Neuronal stem cell (in vitro differentiated cells): Measurements from ENCODE around the gene HIPK3.
"Not testable (repeated sequence)": the region's sequence is repeated elsewhere in the genome, so short reads cannot be mapped to it uniquely, and the experiment has no call there.

Experiments used
- DNase-seq: peaks from one replicate; pipeline ENCODE4 v3.0.0-alpha.2; 2013; ENCODE audit warnings: low spot score
- H2AFZ ChIP-seq: one replicate; pipeline ENCODE4 v1.6.1; 2013; ENCODE audit warnings: mild to moderate bottlenecking, low read length, inconsistent platforms
- H2AK5ac ChIP-seq: 2 replicates; pipeline ENCODE4 v1.6.1; 2013; ENCODE audit warnings: low read depth, mild to moderate bottlenecking, inconsistent platforms, low read length, moderate library complexity, mixed read lengths
- H2BK120ac ChIP-seq: 2 replicates; pipeline ENCODE4 v1.6.1; 2013; ENCODE audit warnings: low read depth, mild to moderate bottlenecking, inconsistent platforms, low read length, moderate library complexity, mixed read lengths
- H2BK12ac ChIP-seq: one replicate; pipeline ENCODE4 v1.6.1; 2013; ENCODE audit warnings: low read length, inconsistent platforms
- H2BK15ac ChIP-seq: 2 replicates; pipeline ENCODE4 v1.6.1; 2013; ENCODE audit warnings: mild to moderate bottlenecking, low read length, inconsistent platforms, mixed read lengths
- H2BK5ac ChIP-seq: one replicate; pipeline ENCODE4 v1.6.1; 2013; ENCODE audit warnings: inconsistent platforms, mild to moderate bottlenecking, low read length, moderate library complexity
- H3K14ac ChIP-seq: one replicate; pipeline ENCODE4 v1.6.1; 2013; ENCODE audit warnings: low read length, inconsistent platforms
- H3K18ac ChIP-seq: 2 replicates; pipeline ENCODE4 v1.6.1; 2013; ENCODE audit warnings: low read length, inconsistent platforms
- H3K23ac ChIP-seq: 2 replicates; pipeline ENCODE4 v1.6.1; 2013; ENCODE audit warnings: low read depth, mild to moderate bottlenecking, mixed read lengths, low read length, inconsistent platforms; ENCODE audit not compliant: poor library complexity
- H3K27ac ChIP-seq: replicated peaks from 3 replicates; pipeline ENCODE4 v1.5.1; 2013; ENCODE audit warnings: low read length, inconsistent platforms
- H3K27me3 ChIP-seq, 3 experiments: 2 replicates each; pipeline ENCODE4 v1.6.1; 2013; ENCODE audit warnings: low read length in 3 of 3, mild to moderate bottlenecking in 2 of 3, inconsistent platforms in 1 of 3, low read depth in 1 of 3, mixed read lengths in 1 of 3, moderate library complexity in 1 of 3; ENCODE audit not compliant: control insufficient read depth in 3 of 3, insufficient read depth in 3 of 3
- H3K36me3 ChIP-seq, 2 donors: replicated peaks in 1 of 2; 2 replicates each; pipeline ENCODE4 v1.6.1; 2013; ENCODE audit warnings: low read length in 2 of 2; ENCODE audit not compliant: control insufficient read depth in 2 of 2, insufficient read depth in 2 of 2
- H3K4ac ChIP-seq: 2 replicates; pipeline ENCODE4 v1.6.1; 2013; ENCODE audit warnings: inconsistent platforms, mild to moderate bottlenecking, low read length, moderate library complexity
- H3K4me1 ChIP-seq, 2 donors: 1 replicate in 1 of 2; 2 replicates in 1 of 2; pipeline ENCODE4 v1.6.1; 2013; ENCODE audit warnings: low read length in 2 of 2, low read depth in 1 of 2; ENCODE audit not compliant: control insufficient read depth in 2 of 2, insufficient read depth in 1 of 2
- H3K4me2 ChIP-seq: one replicate; pipeline ENCODE4 v1.6.1; 2013; ENCODE audit warnings: mild to moderate bottlenecking, low read length, inconsistent platforms; ENCODE audit not compliant: insufficient read depth, poor library complexity, severe bottlenecking
- H3K4me3 ChIP-seq, 2 donors: 2 replicates each; pipeline ENCODE4 v1.5.1; 2013; ENCODE audit warnings: low read length in 2 of 2, mild to moderate bottlenecking in 2 of 2, inconsistent platforms in 1 of 2, moderate library complexity in 1 of 2
- H3K79me1 ChIP-seq: one replicate; pipeline ENCODE4 v1.6.1; 2013; ENCODE audit warnings: low read depth, mild to moderate bottlenecking, inconsistent platforms, low read length, moderate library complexity
- H3K9ac ChIP-seq: one replicate; pipeline ENCODE4 v1.6.1; 2013; ENCODE audit warnings: mild to moderate bottlenecking, low read depth, low read length, inconsistent platforms; ENCODE audit not compliant: poor library complexity
- H3K9me3 ChIP-seq, 2 donors: replicated peaks in 1 of 2; 2 replicates each; pipeline versions ENCODE3 to v1.6.1; 2013; ENCODE audit warnings: low read length in 2 of 2, mild to moderate bottlenecking in 2 of 2, inconsistent platforms in 1 of 2, low read depth in 1 of 2, mixed read lengths in 1 of 2, moderate library complexity in 1 of 2; ENCODE audit not compliant: control insufficient read depth in 2 of 2, insufficient read depth in 1 of 2
- H4K8ac ChIP-seq: one replicate; pipeline ENCODE4 v1.6.1; 2013; ENCODE audit warnings: low read depth, mild to moderate bottlenecking, inconsistent platforms, low read length, moderate library complexity
- H4K91ac ChIP-seq: one replicate; pipeline ENCODE4 v1.6.1; 2013; ENCODE audit warnings: low read length, low read depth, mild to moderate bottlenecking, inconsistent platforms; ENCODE audit not compliant: poor library complexity
- WGBS, 2 donors: extraction: QIAGEN DNeasy Blood & Tissue Kit; methylation state at CpG; one replicate each; pipeline ENCODE4 v1.1.7; 2013; ENCODE audit warnings: missing lambda C conversion rate in 2 of 2, mixed read lengths in 1 of 2; ENCODE audit not compliant: insufficient read length in 2 of 2, insufficient replicate concordance in 1 of 2; ENCODE audit errors: extremely low coverage in 2 of 2; 5-methylcytosine and 5-hydroxymethylcytosine counted together

The HIPK3 gene

DNA sequence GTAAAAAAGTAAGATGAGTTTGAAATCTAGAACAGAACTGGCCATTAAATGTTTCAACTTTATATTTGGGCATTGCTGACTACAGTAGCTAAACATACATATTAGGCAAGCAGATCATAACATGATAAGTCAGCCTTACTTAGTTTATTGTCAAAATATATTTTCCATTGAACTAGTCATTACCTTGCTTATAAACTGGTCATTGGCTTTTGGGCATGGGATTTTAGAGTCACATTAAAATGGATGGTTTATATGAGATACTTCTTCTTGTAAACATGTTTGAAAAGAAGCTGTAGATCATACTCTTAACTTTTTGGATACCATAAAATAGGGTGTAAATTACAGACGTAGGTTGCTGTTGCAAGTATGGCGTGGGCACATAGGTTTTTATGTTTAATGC lies 2.7 kb downstream of the HIPK3 start:
- no peak for DNase-seq
- no peak overlapping the region for H3K27ac ChIP-seq
- no peak overlapping the region for H4K8ac ChIP-seq
- no peak overlapping the region for H3K23ac ChIP-seq
- H2BK120ac ChIP-seq, result no peak overlapping the region
- H3K4me3 ChIP-seq, result peak overlapping the region in 1 of 2 donors; percentile 71
- H3K9me3 ChIP-seq, result no peaks in the 10 kb centered on the region
- WGBS, 2 donors, result no CpG with 5 or more reads among the region's 2 CpGs
- H3K27me3 ChIP-seq, result no peaks in the 10 kb centered on the region
- no peak overlapping the region for H2BK12ac ChIP-seq
- H3K79me1 ChIP-seq, result peaks cover 6% of the 10 kb centered on the region
- H3K4me2 ChIP-seq, result no peak overlapping the region
- no peak overlapping the region for H3K14ac ChIP-seq
- no peaks in the 10 kb centered on the region for H3K36me3 ChIP-seq
- H2AK5ac ChIP-seq, result no peak overlapping the region
- H3K18ac ChIP-seq, result no peak overlapping the region
- H3K9ac ChIP-seq, result no peak overlapping the region
- H2AFZ ChIP-seq, result no peak overlapping the region
- H4K91ac ChIP-seq, result no peak overlapping the region
- no peak overlapping the region for H3K4ac ChIP-seq
- peaks cover 0 to 3% of the 10 kb centered on the region in 2 donors for H3K4me1 ChIP-seq
- H2BK15ac ChIP-seq, result no peak overlapping the region
- H2BK5ac ChIP-seq, result no peak overlapping the region

GRCh38 chr11:33261350-33261749 lies 4.2 kb downstream of the HIPK3 start:
- H3K79me1 ChIP-seq, H3K4ac ChIP-seq, H3K36me3 ChIP-seq, H4K91ac ChIP-seq, H2BK15ac ChIP-seq, H2AFZ ChIP-seq, H2BK12ac ChIP-seq, H4K8ac ChIP-seq, H2BK120ac ChIP-seq, H2AK5ac ChIP-seq, H3K9ac ChIP-seq, H3K14ac ChIP-seq, H3K27ac ChIP-seq, DNase-seq, H3K27me3 ChIP-seq, H3K18ac ChIP-seq, H3K4me3 ChIP-seq, H3K9me3 ChIP-seq, H2BK5ac ChIP-seq, H3K4me1 ChIP-seq, H3K23ac ChIP-seq, H3K4me2 ChIP-seq: not testable (repeated sequence)
- no CpG with 5 or more reads among the region's 1 CpG for WGBS, 2 donors

DNA sequence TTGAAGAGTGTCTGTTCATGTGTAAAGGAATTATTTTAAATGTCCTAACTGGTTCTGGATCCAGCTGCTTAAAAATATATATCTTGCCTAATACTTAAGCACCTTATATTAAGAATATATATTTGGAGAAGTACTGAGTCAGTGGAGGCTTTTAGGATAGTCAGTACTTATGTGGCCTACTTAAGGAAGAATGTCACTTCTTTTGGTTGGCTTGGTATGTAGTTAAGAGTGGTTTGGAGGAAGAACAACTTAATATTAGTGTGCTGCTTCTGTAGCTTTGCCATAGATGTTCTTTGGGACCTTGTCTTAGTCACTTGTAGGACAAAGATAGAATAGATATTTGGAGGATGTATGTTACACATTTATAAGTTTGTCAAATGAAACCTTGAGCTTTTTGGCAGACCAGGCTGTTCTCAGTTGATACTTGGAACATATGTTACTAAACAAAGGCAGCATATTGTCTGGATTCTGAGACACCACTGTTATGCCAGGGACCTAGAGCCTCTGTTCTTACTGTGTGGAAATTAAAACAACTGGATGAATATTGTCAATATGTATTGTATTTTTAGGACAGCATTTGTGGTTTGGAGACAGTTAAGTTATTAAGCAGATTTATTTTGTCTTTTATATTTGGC lies 4.9 kb downstream of the HIPK3 start:
- Histone ChIP-seq H2BK120ac (no peak overlapping the region), H3K23ac (no peak overlapping the region), H3K14ac (no peak overlapping the region), H3K4me2 (no peak overlapping the region), H3K79me1 (peaks cover 6% of the 10 kb centered on the region), H3K27ac (no peak overlapping the region), H2BK12ac (no peak overlapping the region), H3K4me3 (no peak overlapping the region), H3K36me3 (no peaks in the 10 kb centered on the region), H3K18ac (no peak overlapping the region), H3K9me3 (no peaks in the 10 kb centered on the region), H2BK15ac (no peak overlapping the region), H2AFZ (no peak overlapping the region), H2BK5ac (no peak overlapping the region), H4K8ac (no peak overlapping the region), H3K4ac (no peak overlapping the region), H2AK5ac (no peak overlapping the region), H3K4me1 (peaks cover 0 to 3% of the 10 kb centered on the region in 2 donors), H3K27me3 (no peaks in the 10 kb centered on the region), H3K9ac (no peak overlapping the region), H4K91ac (no peak overlapping the region)
- DNase-seq, result no peak

DNA sequence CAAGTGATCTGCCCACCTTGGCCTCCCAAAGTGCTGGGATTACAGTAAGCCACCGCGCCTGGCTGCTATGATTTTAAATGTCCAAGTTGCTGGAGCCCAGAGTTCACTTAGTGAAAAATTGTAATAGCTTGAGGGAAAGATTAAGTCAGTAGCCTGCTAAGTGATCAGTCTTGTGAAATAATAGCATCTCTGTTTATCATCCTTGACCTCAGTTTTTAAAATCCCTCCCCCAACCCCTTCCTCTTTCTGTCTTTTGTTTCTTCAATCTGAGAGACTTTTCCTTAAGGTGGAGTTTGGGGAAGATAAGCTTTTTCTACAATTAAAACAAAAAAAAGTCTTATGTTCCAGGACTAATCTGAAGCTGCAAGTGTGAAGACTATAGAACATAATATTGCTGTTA lies 6.4 kb downstream of the HIPK3 start:
- no peak overlapping the region for H2AFZ ChIP-seq
- H3K4ac ChIP-seq, result no peak overlapping the region
- H2BK12ac ChIP-seq, result no peak overlapping the region
- no peak overlapping the region for H3K18ac ChIP-seq
- no peaks in the 10 kb centered on the region for H3K9me3 ChIP-seq
- H3K79me1 ChIP-seq, result no peaks in the 10 kb centered on the region
- H2BK15ac ChIP-seq, result no peak overlapping the region
- H3K27me3 ChIP-seq, result no peaks in the 10 kb centered on the region
- DNase-seq, result no peak
- H3K27ac ChIP-seq, result no peak overlapping the region
- WGBS, 2 donors, result no CpG with 5 or more reads among the region's 2 CpGs
- H2AK5ac ChIP-seq, result no peak overlapping the region
- no peak overlapping the region for H2BK5ac ChIP-seq
- H3K14ac ChIP-seq, result no peak overlapping the region
- no peak overlapping the region for H3K23ac ChIP-seq
- H3K4me2 ChIP-seq, result no peak overlapping the region
- H2BK120ac ChIP-seq, result no peak overlapping the region
- H4K8ac ChIP-seq, result no peak overlapping the region
- H3K4me1 ChIP-seq, result peaks cover 0 to 3% of the 10 kb centered on the region in 2 donors
- no peak overlapping the region for H3K4me3 ChIP-seq
- no peak overlapping the region for H4K91ac ChIP-seq
- H3K36me3 ChIP-seq, result no peaks in the 10 kb centered on the region
- no peak overlapping the region for H3K9ac ChIP-seq
